Measurements from ENCODE around the gene MED7. TPM values are rescaled to one million over a fixed set of nuclear protein-coding genes. Genes with fewer than 3 reads are reported as not detected.

Gene MED7
- total and polyA plus RNA-seq, 10 of the 15 experiments (the other 5 are each of a cell fraction or from before 2014, with no cell fraction given): 9.3 to 47.7 (median 22.7) TPM

DNA sequence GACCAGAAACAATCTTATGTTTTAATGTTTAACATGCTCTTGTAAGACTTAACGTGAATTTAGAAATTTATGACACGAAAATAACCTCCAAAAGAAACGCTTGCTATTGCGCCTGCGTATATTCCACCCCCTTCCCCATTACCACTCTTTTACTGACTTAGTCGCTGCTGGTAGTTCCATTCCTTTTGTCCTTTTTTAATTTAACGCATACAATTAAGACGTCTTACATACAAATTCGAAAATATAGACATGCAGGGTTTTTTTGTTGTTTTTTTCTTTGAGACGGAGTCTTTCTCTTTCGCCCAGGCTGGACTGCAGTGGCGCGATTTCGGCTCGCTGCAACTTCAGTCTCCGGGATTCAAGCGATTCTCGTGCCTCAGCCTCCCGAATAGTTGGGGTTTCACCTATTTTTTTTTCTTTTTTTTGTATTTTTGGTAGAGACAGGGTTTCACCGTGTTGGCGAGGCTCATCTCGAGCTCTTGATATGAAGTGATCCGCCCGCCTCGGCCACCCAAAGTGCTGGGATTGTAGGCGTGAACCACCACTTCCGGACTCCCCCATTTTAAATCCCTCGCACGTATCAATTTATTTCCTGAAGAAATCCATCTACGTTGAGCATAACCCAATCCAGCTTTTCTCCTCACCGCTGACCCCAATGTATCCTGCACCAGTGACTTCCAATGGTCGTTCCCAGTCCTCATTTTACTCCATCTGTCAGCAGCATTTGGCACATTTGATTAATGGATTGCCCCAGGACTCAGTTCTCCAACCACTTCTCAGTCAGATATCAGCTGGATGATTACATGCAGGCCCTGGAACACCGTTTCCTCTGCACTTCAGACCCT is 684 bp upstream of the MED7 start (continued):
- peak; percentile 82; the same call in 1 of the 2 replicates for TF ChIP-seq PAX8 (IDR thresholded peaks at IDR 0.05)
- TF ChIP-seq SMAD5 (IDR thresholded peaks at IDR 0.05; ENCODE audit: low read depth): no peak
- TF ChIP-seq, protein P1, sequence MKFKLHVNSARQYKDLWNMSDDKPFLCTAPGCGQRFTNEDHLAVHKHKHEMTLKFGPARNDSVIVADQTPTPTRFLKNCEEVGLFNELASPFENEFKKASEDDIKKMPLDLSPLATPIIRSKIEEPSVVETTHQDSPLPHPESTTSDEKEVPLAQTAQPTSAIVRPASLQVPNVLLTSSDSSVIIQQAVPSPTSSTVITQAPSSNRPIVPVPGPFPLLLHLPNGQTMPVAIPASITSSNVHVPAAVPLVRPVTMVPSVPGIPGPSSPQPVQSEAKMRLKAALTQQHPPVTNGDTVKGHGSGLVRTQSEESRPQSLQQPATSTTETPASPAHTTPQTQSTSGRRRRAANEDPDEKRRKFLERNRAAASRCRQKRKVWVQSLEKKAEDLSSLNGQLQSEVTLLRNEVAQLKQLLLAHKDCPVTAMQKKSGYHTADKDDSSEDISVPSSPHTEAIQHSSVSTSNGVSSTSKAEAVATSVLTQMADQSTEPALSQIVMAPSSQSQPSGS (IDR thresholded peaks at IDR 0.05; ENCODE audit: low read length): 0 out of 2 replicates have a peak, but pooled peaks have one; percentile 37
- TF ChIP-seq TBL1XR1 (IDR thresholded peaks at IDR 0.05; ENCODE audit: low read depth, low read length): 0 out of 2 replicates have a peak, but pooled peaks have one; percentile 15
- TF ChIP-seq WRNIP1 (IDR thresholded peaks at IDR 0.05; ENCODE audit: borderline replicate concordance, low read depth, low read length): no peak
- TF ChIP-seq BMI1 (IDR thresholded peaks at IDR 0.05; ENCODE audit: borderline replicate concordance): 0 out of 2 replicates have a peak, but pooled peaks have one; percentile 18
- peak; percentile 52; the same call in 1 of the 2 replicates for TF ChIP-seq RUNX3 (IDR thresholded peaks at IDR 0.05; ENCODE audit: low read length)
- TF ChIP-seq POLR2AphosphoS2 (IDR thresholded peaks at IDR 0.05; ENCODE audit: low read depth, low read length): 0 out of 2 replicates have a peak, but pooled peaks have one; percentile 3
- TF ChIP-seq, protein P2, sequence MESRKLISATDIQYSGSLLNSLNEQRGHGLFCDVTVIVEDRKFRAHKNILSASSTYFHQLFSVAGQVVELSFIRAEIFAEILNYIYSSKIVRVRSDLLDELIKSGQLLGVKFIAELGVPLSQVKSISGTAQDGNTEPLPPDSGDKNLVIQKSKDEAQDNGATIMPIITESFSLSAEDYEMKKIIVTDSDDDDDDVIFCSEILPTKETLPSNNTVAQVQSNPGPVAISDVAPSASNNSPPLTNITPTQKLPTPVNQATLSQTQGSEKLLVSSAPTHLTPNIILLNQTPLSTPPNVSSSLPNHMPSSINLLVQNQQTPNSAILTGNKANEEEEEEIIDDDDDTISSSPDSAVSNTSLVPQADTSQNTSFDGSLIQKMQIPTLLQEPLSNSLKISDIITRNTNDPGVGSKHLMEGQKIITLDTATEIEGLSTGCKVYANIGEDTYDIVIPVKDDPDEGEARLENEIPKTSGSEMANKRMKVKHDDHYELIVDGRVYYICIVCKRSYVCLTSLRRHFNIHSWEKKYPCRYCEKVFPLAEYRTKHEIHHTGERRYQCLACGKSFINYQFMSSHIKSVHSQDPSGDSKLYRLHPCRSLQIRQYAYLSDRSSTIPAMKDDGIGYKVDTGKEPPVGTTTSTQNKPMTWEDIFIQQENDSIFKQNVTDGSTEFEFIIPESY (IDR thresholded peaks at IDR 0.05): no peak
- 0 out of 2 replicates have a peak, but pooled peaks have one; percentile 31 for TF ChIP-seq CHD2 (IDR thresholded peaks at IDR 0.05; ENCODE audit: borderline replicate concordance, low read depth, low read length)
- peak; percentile 69 for TF ChIP-seq YY1 (IDR thresholded peaks at IDR 0.05; ENCODE audit: low read depth, low read length)

Measured in GM12878 (cell line).